GM23338 (cell line): ENCODE measurements around the gene HOXD4. TPM values are rescaled to one million over a fixed set of nuclear protein-coding genes. Genes with fewer than 3 reads are reported as not detected.

Source experiments
- ATAC-seq: fragments of 200-7000 bp; cut with Tn5 transposase; 3 replicates; pipeline ENCODE4 v1.9.1; 2020
- DNase-seq: peaks from one replicate; pipeline ENCODE4 v3.0.0-alpha.2; 2015; ENCODE audit warnings: low spot score
- H2AFZ ChIP-seq: fragments of 200-600 bp; sonication (generic); 2 replicates; pipeline ENCODE4 v1.8.0; 2016; ENCODE audit warnings: antibody characterized with exemption, mild to moderate bottlenecking, moderate library complexity
- H3F3A ChIP-seq: fragments of 200-600 bp; sonication (generic); replicated peaks from 2 replicates; pipeline ENCODE4 v1.8.0; 2017; ENCODE audit warnings: antibody characterized with exemption, mixed run types, low read depth
- H3K27ac ChIP-seq: fragments of 200-600 bp; sonication (generic); 2 replicates; pipeline ENCODE4 v1.6.1; 2016; ENCODE audit warnings: low read depth
- H3K27me3 ChIP-seq: fragments of 200-600 bp; sonication (generic); 2 replicates; pipeline ENCODE4 v1.8.0; 2016; ENCODE audit warnings: mild to moderate bottlenecking, mixed run types, moderate library complexity; ENCODE audit not compliant: insufficient read depth
- H3K36me3 ChIP-seq: fragments of 200-600 bp; sonication (generic); 2 replicates; pipeline ENCODE4 v1.8.0; 2016; ENCODE audit warnings: mild to moderate bottlenecking; ENCODE audit not compliant: insufficient read depth
- H3K4me1 ChIP-seq: fragments of 200-600 bp; sonication (generic); 2 replicates; pipeline ENCODE4 v1.8.0; 2016; ENCODE audit warnings: mild to moderate bottlenecking, moderate library complexity; ENCODE audit not compliant: insufficient read depth
- H3K4me2 ChIP-seq: fragments of 200-600 bp; sonication (generic); 2 replicates; pipeline ENCODE4 v1.7.1; 2017; ENCODE audit warnings: mixed run types
- H3K4me3 ChIP-seq: fragments of 200-600 bp; sonication (generic); 2 replicates; pipeline ENCODE4 v1.6.1; 2016; ENCODE audit warnings: mixed run types
- H3K79me2 ChIP-seq: fragments of 200-600 bp; sonication (generic); replicated peaks from 2 replicates; pipeline ENCODE4 v1.8.0; 2017; ENCODE audit warnings: mild to moderate bottlenecking; ENCODE audit not compliant: insufficient read depth
- H3K9me2 ChIP-seq: fragments of 200-600 bp; sonication (generic); 2 replicates; pipeline ENCODE4 v1.8.0; 2017; ENCODE audit not compliant: insufficient read depth
- H4K20me1 ChIP-seq: fragments of 200-600 bp; sonication (generic); replicated peaks from 2 replicates; pipeline ENCODE4 v1.8.0; 2017; ENCODE audit warnings: mild to moderate bottlenecking; ENCODE audit not compliant: insufficient read depth
- H3K27ac Mint-ChIP-seq: 2 replicates; pipeline ENCODE4 v1.8.0; 2020; ENCODE audit warnings: inconsistent platforms, mild to moderate bottlenecking, moderate library complexity, mixed read lengths
- H3K27me3 Mint-ChIP-seq: 3 replicates; pipeline ENCODE4 v1.8.0; 2022; ENCODE audit warnings: low read depth, mild to moderate bottlenecking, moderate library complexity, mixed read lengths, inconsistent platforms; ENCODE audit not compliant: insufficient read depth, poor library complexity
- H3K36me3 Mint-ChIP-seq: 3 replicates; pipeline ENCODE4 v1.8.0; 2021; ENCODE audit warnings: low read depth, mild to moderate bottlenecking, inconsistent platforms, moderate library complexity, mixed read lengths
- H3K4me1 Mint-ChIP-seq: 3 replicates; pipeline ENCODE4 v1.8.0; 2020; ENCODE audit warnings: mild to moderate bottlenecking, inconsistent platforms, mixed read lengths
- H3K4me3 Mint-ChIP-seq: 3 replicates; pipeline ENCODE4 v1.8.0; 2021; ENCODE audit warnings: moderate library complexity, mild to moderate bottlenecking, inconsistent platforms, mixed read lengths
- H3K9me3 Mint-ChIP-seq: 3 replicates; pipeline ENCODE4 v1.8.0; 2020; ENCODE audit warnings: moderate library complexity, mild to moderate bottlenecking, inconsistent platforms, mixed read lengths
- CTCF ChIP-seq, 2 experiments: fragments of 200-600 bp in 1 of 2; sonication (generic) in 1 of 2; conservative IDR thresholded peaks; 2 replicates each; pipeline versions ENCODE4 v1.5.1 to v1.6.1; 2016 to 2017; ENCODE audit warnings: antibody characterized with exemption in 2 of 2, low read depth in 2 of 2, mild to moderate bottlenecking in 2 of 2, moderate library complexity in 1 of 2
- EZH2 ChIP-seq: fragments of 200-600 bp; sonication (generic); IDR thresholded peaks from one replicate; pipeline ENCODE4 v1.8.0; 2017; ENCODE audit warnings: antibody characterized with exemption, mild to moderate bottlenecking, low read depth; ENCODE audit not compliant: unreplicated experiment
- EZH2phosphoT487 ChIP-seq: fragments of 200-600 bp; sonication (generic); IDR thresholded peaks from one replicate; pipeline ENCODE4 v1.8.1; 2018; ENCODE audit warnings: antibody characterized with exemption; ENCODE audit not compliant: unreplicated experiment
- NANOG ChIP-seq: IDR thresholded peaks from 2 replicates; pipeline ENCODE4 v1.6.1; 2016; ENCODE audit warnings: antibody characterized with exemption, borderline replicate concordance
- REST ChIP-seq: IDR thresholded peaks from one replicate; pipeline ENCODE4 v1.6.1; 2018; ENCODE audit warnings: antibody characterized with exemption; ENCODE audit not compliant: unreplicated experiment
- ZNF331 ChIP-seq: fragments of 250-450 bp; sonication (Bioruptor Pico); IDR thresholded peaks from 2 replicates; pipeline ENCODE4 v1.5.0; 2020; ENCODE audit warnings: low read depth, mild to moderate bottlenecking, moderate library complexity
- polyA plus RNA-seq: library from polyadenylated mRNA; unstranded; fragments of >200 nt; fragmentation: Nextera tagmentation; extraction: Ambion mirVana; gene quantifications from 2 replicates; pipeline ENCODE4 v1.2.1, GENCODE V29; 2016
- total RNA-seq: library from RNA; depleted of rRNA; stranded (reverse); fragments of >200 nt; shearing (Covaris generic); gene quantifications from 2 replicates; pipeline ENCODE4 v1.2.3, GENCODE V29; 2014

Gene HOXD4
- total and polyA plus RNA-seq, 2 experiments from 2014 or later: not detected

GRCh38 chr2:176184749-176185148 lies 33.4 kb downstream of the HOXD4 start (continued):
- no peak for TF ChIP-seq CTCF (conservative IDR thresholded peaks at IDR 0.05; ENCODE audit: low read depth in 2 of 2)

GRCh38 chr2:176186024-176186423 lies 34.7 kb downstream of the HOXD4 start:
- Histone ChIP-seq H4K20me1 (peaks cover 18% of the 10 kb centered on the region), H3K27ac (no peak overlapping the region), H3K4me1 (peaks cover 31% of the 10 kb centered on the region), H3K36me3 (no peaks in the 10 kb centered on the region), H3K27me3 (peaks cover 100% of the 10 kb centered on the region), H3K79me2 (no peaks in the 10 kb centered on the region), H3K4me2 (0 out of 2 replicates have a peak overlapping the region, but pooled peaks have one; percentile 48), H3F3A (peaks cover 17% of the 10 kb centered on the region), H2AFZ (no peak overlapping the region), H3K9me2 (no peaks in the 10 kb centered on the region), H3K4me3 (no peak overlapping the region)
- no peak for TF ChIP-seq ZNF331 (CRISPR knock-in tag)
- TF ChIP-seq EZH2phosphoT487: no peak
- TF ChIP-seq NANOG: no peak
- no peak for TF ChIP-seq CTCF (conservative IDR thresholded peaks at IDR 0.05; ENCODE audit: low read depth in 2 of 2)
- no peak for TF ChIP-seq REST
- TF ChIP-seq EZH2: no peak
- no peak for DNase-seq
- Mint-ChIP-seq H3K9me3 (no peaks in the 10 kb centered on the region), H3K4me1 (peaks cover 30% of the 10 kb centered on the region), H3K27ac (no peak overlapping the region), H3K4me3 (peak overlapping the region; percentile 36; the same call in 1 of the 3 replicates), H3K36me3 (no peaks in the 10 kb centered on the region), H3K27me3 (peaks cover 96% of the 10 kb centered on the region)
- ATAC-seq: no peak
